GM23338 (cell line): ENCODE results near the gene BCOR. TPM values are rescaled to one million over a fixed set of nuclear protein-coding genes. Genes with fewer than 3 reads are reported as not detected.

Experiments used
- ATAC-seq: fragments of 200-7000 bp; cut with Tn5 transposase; 3 replicates; pipeline ENCODE4 v1.9.1; 2020
- DNase-seq: peaks from one replicate; pipeline ENCODE4 v3.0.0-alpha.2; 2015; ENCODE audit warnings: low spot score
- H2AFZ ChIP-seq: fragments of 200-600 bp; sonication (generic); 2 replicates; pipeline ENCODE4 v1.8.0; 2016; ENCODE audit warnings: antibody characterized with exemption, mild to moderate bottlenecking, moderate library complexity
- H3F3A ChIP-seq: fragments of 200-600 bp; sonication (generic); replicated peaks from 2 replicates; pipeline ENCODE4 v1.8.0; 2017; ENCODE audit warnings: antibody characterized with exemption, mixed run types, low read depth
- H3K27ac ChIP-seq: fragments of 200-600 bp; sonication (generic); 2 replicates; pipeline ENCODE4 v1.6.1; 2016; ENCODE audit warnings: low read depth
- H3K27me3 ChIP-seq: fragments of 200-600 bp; sonication (generic); 2 replicates; pipeline ENCODE4 v1.8.0; 2016; ENCODE audit warnings: mild to moderate bottlenecking, mixed run types, moderate library complexity; ENCODE audit not compliant: insufficient read depth
- H3K36me3 ChIP-seq: fragments of 200-600 bp; sonication (generic); 2 replicates; pipeline ENCODE4 v1.8.0; 2016; ENCODE audit warnings: mild to moderate bottlenecking; ENCODE audit not compliant: insufficient read depth
- H3K4me1 ChIP-seq: fragments of 200-600 bp; sonication (generic); 2 replicates; pipeline ENCODE4 v1.8.0; 2016; ENCODE audit warnings: mild to moderate bottlenecking, moderate library complexity; ENCODE audit not compliant: insufficient read depth
- H3K4me2 ChIP-seq: fragments of 200-600 bp; sonication (generic); 2 replicates; pipeline ENCODE4 v1.7.1; 2017; ENCODE audit warnings: mixed run types
- H3K4me3 ChIP-seq: fragments of 200-600 bp; sonication (generic); 2 replicates; pipeline ENCODE4 v1.6.1; 2016; ENCODE audit warnings: mixed run types
- H3K79me2 ChIP-seq: fragments of 200-600 bp; sonication (generic); replicated peaks from 2 replicates; pipeline ENCODE4 v1.8.0; 2017; ENCODE audit warnings: mild to moderate bottlenecking; ENCODE audit not compliant: insufficient read depth
- H3K9me2 ChIP-seq: fragments of 200-600 bp; sonication (generic); 2 replicates; pipeline ENCODE4 v1.8.0; 2017; ENCODE audit not compliant: insufficient read depth
- H4K20me1 ChIP-seq: fragments of 200-600 bp; sonication (generic); replicated peaks from 2 replicates; pipeline ENCODE4 v1.8.0; 2017; ENCODE audit warnings: mild to moderate bottlenecking; ENCODE audit not compliant: insufficient read depth
- H3K27ac Mint-ChIP-seq: 2 replicates; pipeline ENCODE4 v1.8.0; 2020; ENCODE audit warnings: inconsistent platforms, mild to moderate bottlenecking, moderate library complexity, mixed read lengths
- H3K27me3 Mint-ChIP-seq: 3 replicates; pipeline ENCODE4 v1.8.0; 2022; ENCODE audit warnings: low read depth, mild to moderate bottlenecking, moderate library complexity, mixed read lengths, inconsistent platforms; ENCODE audit not compliant: insufficient read depth, poor library complexity
- H3K36me3 Mint-ChIP-seq: 3 replicates; pipeline ENCODE4 v1.8.0; 2021; ENCODE audit warnings: low read depth, mild to moderate bottlenecking, inconsistent platforms, moderate library complexity, mixed read lengths
- H3K4me1 Mint-ChIP-seq: 3 replicates; pipeline ENCODE4 v1.8.0; 2020; ENCODE audit warnings: mild to moderate bottlenecking, inconsistent platforms, mixed read lengths
- H3K4me3 Mint-ChIP-seq: 3 replicates; pipeline ENCODE4 v1.8.0; 2021; ENCODE audit warnings: moderate library complexity, mild to moderate bottlenecking, inconsistent platforms, mixed read lengths
- H3K9me3 Mint-ChIP-seq: 3 replicates; pipeline ENCODE4 v1.8.0; 2020; ENCODE audit warnings: moderate library complexity, mild to moderate bottlenecking, inconsistent platforms, mixed read lengths
- EZH2 ChIP-seq: fragments of 200-600 bp; sonication (generic); IDR thresholded peaks from one replicate; pipeline ENCODE4 v1.8.0; 2017; ENCODE audit warnings: antibody characterized with exemption, mild to moderate bottlenecking, low read depth; ENCODE audit not compliant: unreplicated experiment
- JUNB ChIP-seq: IDR thresholded peaks from one replicate; pipeline ENCODE4 v1.6.1; 2016; ENCODE audit warnings: antibody characterized with exemption; ENCODE audit not compliant: unreplicated experiment
- POLR2AphosphoS5 ChIP-seq: IDR thresholded peaks from 2 replicates; pipeline ENCODE4 v1.6.1; 2016; ENCODE audit warnings: antibody characterized with exemption, low read depth
- ZNF114 ChIP-seq: fragments of 250-450 bp; sonication (Bioruptor Pico); IDR thresholded peaks from 2 replicates; pipeline ENCODE4 v1.5.0; 2020; ENCODE audit warnings: mild to moderate bottlenecking, moderate library complexity
- polyA plus RNA-seq: library from polyadenylated mRNA; unstranded; fragments of >200 nt; fragmentation: Nextera tagmentation; extraction: Ambion mirVana; gene quantifications from 2 replicates; pipeline ENCODE4 v1.2.1, GENCODE V29; 2016
- total RNA-seq: library from RNA; depleted of rRNA; stranded (reverse); fragments of >200 nt; shearing (Covaris generic); gene quantifications from 2 replicates; pipeline ENCODE4 v1.2.3, GENCODE V29; 2014
- TF ChIP-seq, protein P1 (sequence below): IDR thresholded peaks from one replicate; pipeline ENCODE4 v1.6.1; 2018; ENCODE audit warnings: antibody characterized with exemption; ENCODE audit not compliant: unreplicated experiment
- TF ChIP-seq, protein P2 (sequence below): fragments of 250-450 bp; sonication (Bioruptor Pico); IDR thresholded peaks from 2 replicates; pipeline ENCODE4 v1.5.0; 2020; ENCODE audit warnings: mild to moderate bottlenecking, moderate library complexity
- TF ChIP-seq, protein P3 (sequence below), 2 experiments: fragments of 200-600 bp in 1 of 2; sonication (generic) in 1 of 2; conservative IDR thresholded peaks; 2 replicates each; pipeline versions ENCODE4 v1.5.1 to v1.6.1; 2016 to 2017; ENCODE audit warnings: antibody characterized with exemption in 2 of 2, low read depth in 2 of 2, mild to moderate bottlenecking in 2 of 2, moderate library complexity in 1 of 2
- TF ChIP-seq, protein P4 (sequence below): IDR thresholded peaks from 2 replicates; pipeline ENCODE4 v1.6.1; 2016; ENCODE audit warnings: antibody characterized with exemption

BCOR gene
- total and polyA plus RNA-seq, 2 experiments from 2014 or later = 25.5 to 60.8 TPM

DNA sequence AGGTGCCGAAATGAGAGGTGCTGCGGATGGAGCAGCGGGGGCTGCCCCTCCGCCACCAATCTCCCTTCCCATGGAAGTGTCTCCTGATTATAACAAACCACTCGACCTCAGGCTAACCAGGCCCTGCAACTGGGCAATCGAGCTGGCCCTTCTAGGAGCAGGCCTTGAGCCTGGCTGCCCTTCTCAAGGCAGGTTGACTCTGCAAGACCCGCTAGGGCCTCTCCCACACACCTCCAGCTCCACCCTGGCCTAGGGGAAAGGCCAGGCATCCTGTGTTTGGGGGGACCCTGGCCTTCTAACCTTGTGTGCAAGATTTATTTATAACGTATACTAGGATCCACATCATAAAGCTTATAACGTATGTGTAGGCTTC is 3.7 kb upstream of the BCOR start (continued):
- TF ChIP-seq, protein P1, sequence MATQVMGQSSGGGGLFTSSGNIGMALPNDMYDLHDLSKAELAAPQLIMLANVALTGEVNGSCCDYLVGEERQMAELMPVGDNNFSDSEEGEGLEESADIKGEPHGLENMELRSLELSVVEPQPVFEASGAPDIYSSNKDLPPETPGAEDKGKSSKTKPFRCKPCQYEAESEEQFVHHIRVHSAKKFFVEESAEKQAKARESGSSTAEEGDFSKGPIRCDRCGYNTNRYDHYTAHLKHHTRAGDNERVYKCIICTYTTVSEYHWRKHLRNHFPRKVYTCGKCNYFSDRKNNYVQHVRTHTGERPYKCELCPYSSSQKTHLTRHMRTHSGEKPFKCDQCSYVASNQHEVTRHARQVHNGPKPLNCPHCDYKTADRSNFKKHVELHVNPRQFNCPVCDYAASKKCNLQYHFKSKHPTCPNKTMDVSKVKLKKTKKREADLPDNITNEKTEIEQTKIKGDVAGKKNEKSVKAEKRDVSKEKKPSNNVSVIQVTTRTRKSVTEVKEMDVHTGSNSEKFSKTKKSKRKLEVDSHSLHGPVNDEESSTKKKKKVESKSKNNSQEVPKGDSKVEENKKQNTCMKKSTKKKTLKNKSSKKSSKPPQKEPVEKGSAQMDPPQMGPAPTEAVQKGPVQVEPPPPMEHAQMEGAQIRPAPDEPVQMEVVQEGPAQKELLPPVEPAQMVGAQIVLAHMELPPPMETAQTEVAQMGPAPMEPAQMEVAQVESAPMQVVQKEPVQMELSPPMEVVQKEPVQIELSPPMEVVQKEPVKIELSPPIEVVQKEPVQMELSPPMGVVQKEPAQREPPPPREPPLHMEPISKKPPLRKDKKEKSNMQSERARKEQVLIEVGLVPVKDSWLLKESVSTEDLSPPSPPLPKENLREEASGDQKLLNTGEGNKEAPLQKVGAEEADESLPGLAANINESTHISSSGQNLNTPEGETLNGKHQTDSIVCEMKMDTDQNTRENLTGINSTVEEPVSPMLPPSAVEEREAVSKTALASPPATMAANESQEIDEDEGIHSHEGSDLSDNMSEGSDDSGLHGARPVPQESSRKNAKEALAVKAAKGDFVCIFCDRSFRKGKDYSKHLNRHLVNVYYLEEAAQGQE = no peak

DNA sequence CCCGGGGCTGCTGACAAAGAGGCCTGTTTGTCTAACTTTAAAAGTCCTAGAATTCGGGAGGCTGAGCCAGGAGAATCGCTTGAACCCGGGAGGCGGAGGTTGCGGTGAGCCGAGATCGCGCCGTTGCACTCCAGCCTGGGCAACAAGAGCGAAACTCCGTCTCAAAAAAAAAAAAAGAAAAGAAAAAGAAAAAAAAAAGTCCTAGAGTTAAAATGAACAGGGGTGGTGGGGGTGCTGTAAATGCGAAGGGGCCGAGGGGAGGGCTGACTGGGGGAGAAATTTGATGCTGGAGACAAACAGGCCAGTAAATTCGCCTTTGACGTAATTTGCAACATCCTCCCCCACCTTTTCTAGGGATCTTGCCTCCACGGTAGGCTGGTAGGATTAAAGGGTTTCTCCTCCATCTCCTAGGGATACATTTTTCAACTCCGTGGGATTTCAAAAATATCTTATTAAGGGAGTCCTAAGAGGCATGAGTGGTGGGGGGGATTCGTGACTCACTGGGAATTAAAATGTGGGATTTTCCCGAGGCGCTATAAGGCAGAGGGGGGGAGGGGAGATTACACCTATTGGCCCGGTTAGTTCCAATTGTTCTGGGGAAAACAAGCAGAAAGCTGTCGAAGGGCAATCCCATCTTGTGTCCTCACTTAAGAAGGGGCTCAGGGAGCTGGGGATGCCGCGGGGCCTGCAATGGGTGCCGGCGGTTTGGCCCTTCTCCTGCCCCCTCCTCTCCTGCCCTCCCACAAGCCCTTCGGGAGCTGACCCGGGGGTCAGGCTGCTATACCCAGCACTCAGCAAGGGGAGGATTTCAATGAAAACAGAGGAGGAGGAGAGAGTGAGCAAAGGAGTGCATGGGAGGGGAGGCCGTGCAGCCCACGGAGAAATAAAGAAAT is 3.0 kb upstream of the BCOR start:
- H3K27me3 Mint-ChIP-seq = peaks cover 33% of the 10 kb centered on the region

More for the DNA sequence above, 3.0 kb upstream of the BCOR start:
- no peaks in the 10 kb centered on the region for H3K9me3 Mint-ChIP-seq
- H3K4me1 ChIP-seq = peaks cover 28% of the 10 kb centered on the region
- peak overlapping the region; percentile 59 for H3K4me3 Mint-ChIP-seq
- no peaks in the 10 kb centered on the region; the same call in 1 of the 2 replicates for H4K20me1 ChIP-seq
- H3K27ac Mint-ChIP-seq = no peak overlapping the region
- H3K79me2 ChIP-seq = peaks cover 23% of the 10 kb centered on the region
- H3K27ac ChIP-seq = no peak overlapping the region
- no peak overlapping the region for H2AFZ ChIP-seq
- no peaks in the 10 kb centered on the region for H3K36me3 Mint-ChIP-seq
- ATAC-seq (no peak), DNase-seq (no peak)
- H3F3A ChIP-seq = 0 out of 2 replicates have a peak, but pooled peaks cover 4% of the 10 kb centered on the region
- TF ChIP-seq JUNB = no peak
- TF ChIP-seq, protein P2, sequence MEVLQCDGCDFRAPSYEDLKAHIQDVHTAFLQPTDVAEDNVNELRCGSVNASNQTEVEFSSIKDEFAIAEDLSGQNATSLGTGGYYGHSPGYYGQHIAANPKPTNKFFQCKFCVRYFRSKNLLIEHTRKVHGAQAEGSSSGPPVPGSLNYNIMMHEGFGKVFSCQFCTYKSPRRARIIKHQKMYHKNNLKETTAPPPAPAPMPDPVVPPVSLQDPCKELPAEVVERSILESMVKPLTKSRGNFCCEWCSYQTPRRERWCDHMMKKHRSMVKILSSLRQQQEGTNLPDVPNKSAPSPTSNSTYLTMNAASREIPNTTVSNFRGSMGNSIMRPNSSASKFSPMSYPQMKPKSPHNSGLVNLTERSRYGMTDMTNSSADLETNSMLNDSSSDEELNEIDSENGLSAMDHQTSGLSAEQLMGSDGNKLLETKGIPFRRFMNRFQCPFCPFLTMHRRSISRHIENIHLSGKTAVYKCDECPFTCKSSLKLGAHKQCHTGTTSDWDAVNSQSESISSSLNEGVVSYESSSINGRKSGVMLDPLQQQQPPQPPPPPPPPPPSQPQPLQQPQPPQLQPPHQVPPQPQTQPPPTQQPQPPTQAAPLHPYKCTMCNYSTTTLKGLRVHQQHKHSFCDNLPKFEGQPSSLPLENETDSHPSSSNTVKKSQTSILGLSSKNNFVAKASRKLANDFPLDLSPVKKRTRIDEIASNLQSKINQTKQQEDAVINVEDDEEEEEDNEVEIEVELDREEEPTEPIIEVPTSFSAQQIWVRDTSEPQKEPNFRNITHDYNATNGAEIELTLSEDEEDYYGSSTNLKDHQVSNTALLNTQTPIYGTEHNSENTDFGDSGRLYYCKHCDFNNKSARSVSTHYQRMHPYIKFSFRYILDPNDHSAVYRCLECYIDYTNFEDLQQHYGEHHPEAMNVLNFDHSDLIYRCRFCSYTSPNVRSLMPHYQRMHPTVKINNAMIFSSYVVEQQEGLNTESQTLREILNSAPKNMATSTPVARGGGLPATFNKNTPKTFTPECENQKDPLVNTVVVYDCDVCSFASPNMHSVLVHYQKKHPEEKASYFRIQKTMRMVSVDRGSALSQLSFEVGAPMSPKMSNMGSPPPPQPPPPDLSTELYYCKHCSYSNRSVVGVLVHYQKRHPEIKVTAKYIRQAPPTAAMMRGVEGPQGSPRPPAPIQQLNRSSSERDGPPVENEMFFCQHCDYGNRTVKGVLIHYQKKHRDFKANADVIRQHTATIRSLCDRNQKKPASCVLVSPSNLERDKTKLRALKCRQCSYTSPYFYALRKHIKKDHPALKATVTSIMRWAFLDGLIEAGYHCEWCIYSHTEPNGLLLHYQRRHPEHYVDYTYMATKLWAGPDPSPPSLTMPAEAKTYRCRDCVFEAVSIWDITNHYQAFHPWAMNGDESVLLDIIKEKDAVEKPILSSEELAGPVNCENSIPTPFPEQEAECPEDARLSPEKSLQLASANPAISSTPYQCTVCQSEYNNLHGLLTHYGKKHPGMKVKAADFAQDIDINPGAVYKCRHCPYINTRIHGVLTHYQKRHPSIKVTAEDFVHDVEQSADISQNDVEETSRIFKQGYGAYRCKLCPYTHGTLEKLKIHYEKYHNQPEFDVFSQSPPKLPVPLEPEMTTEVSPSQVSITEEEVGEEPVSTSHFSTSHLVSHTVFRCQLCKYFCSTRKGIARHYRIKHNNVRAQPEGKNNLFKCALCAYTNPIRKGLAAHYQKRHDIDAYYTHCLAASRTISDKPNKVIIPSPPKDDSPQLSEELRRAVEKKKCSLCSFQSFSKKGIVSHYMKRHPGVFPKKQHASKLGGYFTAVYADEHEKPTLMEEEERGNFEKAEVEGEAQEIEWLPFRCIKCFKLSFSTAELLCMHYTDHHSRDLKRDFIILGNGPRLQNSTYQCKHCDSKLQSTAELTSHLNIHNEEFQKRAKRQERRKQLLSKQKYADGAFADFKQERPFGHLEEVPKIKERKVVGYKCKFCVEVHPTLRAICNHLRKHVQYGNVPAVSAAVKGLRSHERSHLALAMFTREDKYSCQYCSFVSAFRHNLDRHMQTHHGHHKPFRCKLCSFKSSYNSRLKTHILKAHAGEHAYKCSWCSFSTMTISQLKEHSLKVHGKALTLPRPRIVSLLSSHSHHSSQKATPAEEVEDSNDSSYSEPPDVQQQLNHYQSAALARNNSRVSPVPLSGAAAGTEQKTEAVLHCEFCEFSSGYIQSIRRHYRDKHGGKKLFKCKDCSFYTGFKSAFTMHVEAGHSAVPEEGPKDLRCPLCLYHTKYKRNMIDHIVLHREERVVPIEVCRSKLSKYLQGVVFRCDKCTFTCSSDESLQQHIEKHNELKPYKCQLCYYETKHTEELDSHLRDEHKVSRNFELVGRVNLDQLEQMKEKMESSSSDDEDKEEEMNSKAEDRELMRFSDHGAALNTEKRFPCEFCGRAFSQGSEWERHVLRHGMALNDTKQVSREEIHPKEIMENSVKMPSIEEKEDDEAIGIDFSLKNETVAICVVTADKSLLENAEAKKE (CRISPR knock-in tag) = no peak
- TF ChIP-seq EZH2 = no peak
- no peak for TF ChIP-seq POLR2AphosphoS5
- TF ChIP-seq, protein P3, sequence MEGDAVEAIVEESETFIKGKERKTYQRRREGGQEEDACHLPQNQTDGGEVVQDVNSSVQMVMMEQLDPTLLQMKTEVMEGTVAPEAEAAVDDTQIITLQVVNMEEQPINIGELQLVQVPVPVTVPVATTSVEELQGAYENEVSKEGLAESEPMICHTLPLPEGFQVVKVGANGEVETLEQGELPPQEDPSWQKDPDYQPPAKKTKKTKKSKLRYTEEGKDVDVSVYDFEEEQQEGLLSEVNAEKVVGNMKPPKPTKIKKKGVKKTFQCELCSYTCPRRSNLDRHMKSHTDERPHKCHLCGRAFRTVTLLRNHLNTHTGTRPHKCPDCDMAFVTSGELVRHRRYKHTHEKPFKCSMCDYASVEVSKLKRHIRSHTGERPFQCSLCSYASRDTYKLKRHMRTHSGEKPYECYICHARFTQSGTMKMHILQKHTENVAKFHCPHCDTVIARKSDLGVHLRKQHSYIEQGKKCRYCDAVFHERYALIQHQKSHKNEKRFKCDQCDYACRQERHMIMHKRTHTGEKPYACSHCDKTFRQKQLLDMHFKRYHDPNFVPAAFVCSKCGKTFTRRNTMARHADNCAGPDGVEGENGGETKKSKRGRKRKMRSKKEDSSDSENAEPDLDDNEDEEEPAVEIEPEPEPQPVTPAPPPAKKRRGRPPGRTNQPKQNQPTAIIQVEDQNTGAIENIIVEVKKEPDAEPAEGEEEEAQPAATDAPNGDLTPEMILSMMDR (conservative IDR thresholded peaks at IDR 0.05; ENCODE audit: low read depth in 2 of 2) = no peak
- TF ChIP-seq, protein P4, sequence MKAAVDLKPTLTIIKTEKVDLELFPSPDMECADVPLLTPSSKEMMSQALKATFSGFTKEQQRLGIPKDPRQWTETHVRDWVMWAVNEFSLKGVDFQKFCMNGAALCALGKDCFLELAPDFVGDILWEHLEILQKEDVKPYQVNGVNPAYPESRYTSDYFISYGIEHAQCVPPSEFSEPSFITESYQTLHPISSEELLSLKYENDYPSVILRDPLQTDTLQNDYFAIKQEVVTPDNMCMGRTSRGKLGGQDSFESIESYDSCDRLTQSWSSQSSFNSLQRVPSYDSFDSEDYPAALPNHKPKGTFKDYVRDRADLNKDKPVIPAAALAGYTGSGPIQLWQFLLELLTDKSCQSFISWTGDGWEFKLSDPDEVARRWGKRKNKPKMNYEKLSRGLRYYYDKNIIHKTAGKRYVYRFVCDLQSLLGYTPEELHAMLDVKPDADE = no peak
- TF ChIP-seq ZNF114 (CRISPR knock-in tag) = no peak
- peaks cover 60% of the 10 kb centered on the region for H3K27me3 ChIP-seq
- peak overlapping the region; percentile 85 for H3K4me2 ChIP-seq
- peak overlapping the region; percentile 63 for H3K4me3 ChIP-seq
- H3K9me2 ChIP-seq = no peaks in the 10 kb centered on the region
- no peaks in the 10 kb centered on the region for H3K36me3 ChIP-seq
- H3K4me1 Mint-ChIP-seq = peaks cover 19% of the 10 kb centered on the region
